ACC112 (cell line): ENCODE results near the gene TCAP.
"Not testable (repeated sequence)": the region's sequence is repeated elsewhere in the genome, so short reads cannot be mapped to it uniquely, and the experiment has no call there.

Experiments
- H2AFZ ChIP-seq: fragments of 200-600 bp; sonication (generic); one replicate; pipeline ENCODE4 v1.6.0; 2017; ENCODE audit warnings: antibody characterized with exemption, low read length; ENCODE audit not compliant: unreplicated experiment
- H3K27ac ChIP-seq: fragments of 200-600 bp; sonication (generic); 2 replicates; pipeline ENCODE4 v1.5.1; 2014; ENCODE audit warnings: low read depth, mild to moderate bottlenecking, antibody characterized with exemption, low read length, moderate library complexity
- H3K27me3 ChIP-seq: fragments of 200-600 bp; sonication (generic); 2 replicates; pipeline ENCODE4 v1.6.1; 2014; ENCODE audit warnings: mild to moderate bottlenecking, antibody characterized with exemption, low read length, moderate library complexity, mixed read lengths; ENCODE audit not compliant: insufficient read depth
- H3K36me3 ChIP-seq: fragments of 200-600 bp; sonication (generic); 2 replicates; pipeline ENCODE4 v1.6.1; 2016; ENCODE audit warnings: mild to moderate bottlenecking, antibody characterized with exemption, low read length, moderate library complexity, mixed read lengths; ENCODE audit not compliant: insufficient read depth
- H3K4me1 ChIP-seq: fragments of 200-600 bp; sonication (generic); one replicate; pipeline ENCODE4 v1.6.1; 2016; ENCODE audit warnings: low read length, mixed read lengths; ENCODE audit not compliant: insufficient read depth, unreplicated experiment, control insufficient read depth
- H3K4me3 ChIP-seq: fragments of 200-600 bp; sonication (generic); 2 replicates; pipeline ENCODE4 v1.5.1; 2014; ENCODE audit warnings: mild to moderate bottlenecking, low read depth, low read length
- H3K79me2 ChIP-seq: fragments of 200-600 bp; sonication (generic); one replicate; pipeline ENCODE4 v1.6.0; 2016; ENCODE audit warnings: low read length; ENCODE audit not compliant: control insufficient read depth, unreplicated experiment, insufficient read depth

Gene TCAP

GRCh38 chr17:39709998-39710964 is 45.1 kb downstream of the TCAP start:
- Histone ChIP-seq H2AFZ (no peak overlapping the region), H3K36me3 (peaks cover 3% of the 10 kb centered on the region; the same call in 1 of the 2 replicates), H3K79me2 (peaks cover 6% of the 10 kb centered on the region), H3K27me3 (no peaks in the 10 kb centered on the region), H3K27ac (no peak overlapping the region), H3K4me3 (no peak overlapping the region), H3K4me1 (no peaks in the 10 kb centered on the region)

GRCh38 chr17:39711071-39711470 is 45.9 kb downstream of the TCAP start:
- H3K27ac ChIP-seq, H2AFZ ChIP-seq, H3K4me1 ChIP-seq, H3K79me2 ChIP-seq, H3K4me3 ChIP-seq, H3K36me3 ChIP-seq, H3K27me3 ChIP-seq: not testable (repeated sequence)

GRCh38 chr17:39711851-39712250 is 46.7 kb downstream of the TCAP start:
- Histone ChIP-seq H3K36me3 (peaks cover 3% of the 10 kb centered on the region; the same call in 1 of the 2 replicates), H3K79me2 (no peaks in the 10 kb centered on the region), H2AFZ (no peak overlapping the region), H3K4me3 (no peak overlapping the region), H3K27ac (no peak overlapping the region), H3K4me1 (no peaks in the 10 kb centered on the region), H3K27me3 (no peaks in the 10 kb centered on the region)

- Histone ChIP-seq H3K4me1 (no peaks in the 10 kb centered on the region), H3K79me2 (no peaks in the 10 kb centered on the region), H3K4me3 (no peak overlapping the region), H2AFZ (no peak overlapping the region), H3K36me3 (peaks cover 3% of the 10 kb centered on the region; the same call in 1 of the 2 replicates), H3K27ac (no peak overlapping the region), H3K27me3 (no peaks in the 10 kb centered on the region)
These were observed 49.1 kb downstream of the TCAP start for GRCh38 chr17:39714234-39714633.

- H3K36me3 ChIP-seq: peaks cover 3% of the 10 kb centered on the region; the same call in 1 of the 2 replicates
- H3K27ac ChIP-seq: no peak overlapping the region
- no peaks in the 10 kb centered on the region for H3K27me3 ChIP-seq
- no peak overlapping the region for H2AFZ ChIP-seq
- H3K4me3 ChIP-seq: no peak overlapping the region
- no peaks in the 10 kb centered on the region for H3K4me1 ChIP-seq
- no peaks in the 10 kb centered on the region for H3K79me2 ChIP-seq
These were observed 50.4 kb downstream of the TCAP start for GRCh38 chr17:39715375-39716072.
